Type B pancreatic cell (in vitro differentiated cells): Measurements from ENCODE around the gene SLC25A24. TPM values are rescaled to one million over a fixed set of nuclear protein-coding genes. Genes with fewer than 3 reads are reported as not detected.

ENCODE experiments used
- DNase-seq: peaks from one replicate; pipeline ENCODE4 v3.0.0; 2021; ENCODE audit warnings: mixed read lengths; ENCODE audit not compliant: unreplicated experiment; ENCODE audit errors: extremely low spot score
- H3K27ac Mint-ChIP-seq: 2 replicates; pipeline ENCODE4 v1.8.0; 2021; ENCODE audit warnings: mild to moderate bottlenecking, mixed read lengths
- H3K27me3 Mint-ChIP-seq: 2 replicates; pipeline ENCODE4 v1.8.0; 2021; ENCODE audit warnings: mixed read lengths
- H3K36me3 Mint-ChIP-seq: 2 replicates; pipeline ENCODE4 v1.8.0; 2021; ENCODE audit warnings: mixed read lengths
- H3K4me1 Mint-ChIP-seq: one replicate; pipeline ENCODE4 v1.8.0; 2021; ENCODE audit warnings: mixed read lengths; ENCODE audit not compliant: unreplicated experiment
- H3K4me3 Mint-ChIP-seq: 2 replicates; pipeline ENCODE4 v1.8.0; 2021; ENCODE audit warnings: mild to moderate bottlenecking, mixed read lengths
- H3K9me3 Mint-ChIP-seq: 2 replicates; pipeline ENCODE4 v1.8.0; 2021; ENCODE audit warnings: mixed read lengths
- total RNA-seq: library from RNA; stranded (reverse); gene quantifications from 2 replicates; pipeline ENCODE4 v1.2.1, GENCODE V29; 2021; ENCODE audit warnings: low replicate concordance
- TF ChIP-seq, protein P1 (sequence below): fragments of 200-600 bp; sonication (generic); conservative IDR thresholded peaks from 2 replicates; pipeline ENCODE4 v1.5.0; 2021; ENCODE audit warnings: antibody characterized with exemption, mild to moderate bottlenecking

Gene SLC25A24
- total RNA-seq, 1 donor from 2014 or later: 43.3 TPM

DNA sequence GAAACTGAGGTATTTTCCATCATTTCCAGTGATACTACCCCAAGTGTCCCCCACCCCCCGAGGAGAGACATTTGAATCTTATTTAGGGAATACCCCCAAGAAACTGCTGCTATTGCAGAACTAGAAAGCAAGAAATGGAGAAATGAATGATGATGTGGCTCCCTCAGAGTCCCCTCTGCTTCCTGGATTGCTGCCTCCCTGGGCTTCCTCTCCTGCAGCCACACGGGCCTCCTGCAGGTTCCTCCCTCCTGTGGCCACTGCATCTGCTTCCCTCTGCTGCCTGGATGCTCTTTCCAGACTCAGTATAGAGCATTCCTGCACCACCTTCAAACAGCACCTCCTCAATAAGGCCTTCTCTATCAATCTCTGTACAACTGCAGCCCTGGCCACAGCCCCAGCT, 69.3 kb downstream of the SLC25A24 start:
- H3K4me1 Mint-ChIP-seq: peaks cover 4% of the 10 kb centered on the region
- DNase-seq: no peak
- H3K9me3 Mint-ChIP-seq: peaks cover 5% of the 10 kb centered on the region
- H3K27me3 Mint-ChIP-seq: no peaks in the 10 kb centered on the region
- no peak overlapping the region for H3K27ac Mint-ChIP-seq
- no peak overlapping the region for H3K4me3 Mint-ChIP-seq
- H3K36me3 Mint-ChIP-seq: peaks cover 30% of the 10 kb centered on the region
- TF ChIP-seq, protein P1, sequence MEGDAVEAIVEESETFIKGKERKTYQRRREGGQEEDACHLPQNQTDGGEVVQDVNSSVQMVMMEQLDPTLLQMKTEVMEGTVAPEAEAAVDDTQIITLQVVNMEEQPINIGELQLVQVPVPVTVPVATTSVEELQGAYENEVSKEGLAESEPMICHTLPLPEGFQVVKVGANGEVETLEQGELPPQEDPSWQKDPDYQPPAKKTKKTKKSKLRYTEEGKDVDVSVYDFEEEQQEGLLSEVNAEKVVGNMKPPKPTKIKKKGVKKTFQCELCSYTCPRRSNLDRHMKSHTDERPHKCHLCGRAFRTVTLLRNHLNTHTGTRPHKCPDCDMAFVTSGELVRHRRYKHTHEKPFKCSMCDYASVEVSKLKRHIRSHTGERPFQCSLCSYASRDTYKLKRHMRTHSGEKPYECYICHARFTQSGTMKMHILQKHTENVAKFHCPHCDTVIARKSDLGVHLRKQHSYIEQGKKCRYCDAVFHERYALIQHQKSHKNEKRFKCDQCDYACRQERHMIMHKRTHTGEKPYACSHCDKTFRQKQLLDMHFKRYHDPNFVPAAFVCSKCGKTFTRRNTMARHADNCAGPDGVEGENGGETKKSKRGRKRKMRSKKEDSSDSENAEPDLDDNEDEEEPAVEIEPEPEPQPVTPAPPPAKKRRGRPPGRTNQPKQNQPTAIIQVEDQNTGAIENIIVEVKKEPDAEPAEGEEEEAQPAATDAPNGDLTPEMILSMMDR: no peak

DNA sequence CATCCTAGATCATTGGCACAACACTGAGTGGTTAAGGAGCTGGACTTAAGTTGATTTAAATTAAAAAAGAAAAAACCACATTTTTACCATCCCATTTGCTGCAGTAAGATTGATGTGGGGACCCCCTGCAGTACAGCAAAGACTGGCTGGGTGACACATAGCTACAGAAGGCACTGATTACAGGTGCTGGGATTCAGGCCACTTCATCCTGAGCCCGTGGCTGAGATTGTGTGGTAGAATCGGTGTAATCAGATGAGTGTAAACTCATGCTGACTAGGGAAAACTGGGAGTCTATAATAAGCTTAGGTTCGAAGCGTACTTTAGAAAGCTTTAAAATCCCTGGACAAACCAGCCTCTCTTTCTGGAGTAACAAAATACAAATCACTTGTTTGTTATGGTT, 70.1 kb downstream of the SLC25A24 start:
- H3K9me3 Mint-ChIP-seq: peaks cover 5% of the 10 kb centered on the region
- peaks cover 9% of the 10 kb centered on the region for H3K4me1 Mint-ChIP-seq
- no peak overlapping the region for H3K4me3 Mint-ChIP-seq
- no peak for DNase-seq
- no peak overlapping the region for H3K27ac Mint-ChIP-seq
- H3K36me3 Mint-ChIP-seq: peaks cover 26% of the 10 kb centered on the region
- H3K27me3 Mint-ChIP-seq: no peaks in the 10 kb centered on the region
- TF ChIP-seq, protein P1: no peak

DNA sequence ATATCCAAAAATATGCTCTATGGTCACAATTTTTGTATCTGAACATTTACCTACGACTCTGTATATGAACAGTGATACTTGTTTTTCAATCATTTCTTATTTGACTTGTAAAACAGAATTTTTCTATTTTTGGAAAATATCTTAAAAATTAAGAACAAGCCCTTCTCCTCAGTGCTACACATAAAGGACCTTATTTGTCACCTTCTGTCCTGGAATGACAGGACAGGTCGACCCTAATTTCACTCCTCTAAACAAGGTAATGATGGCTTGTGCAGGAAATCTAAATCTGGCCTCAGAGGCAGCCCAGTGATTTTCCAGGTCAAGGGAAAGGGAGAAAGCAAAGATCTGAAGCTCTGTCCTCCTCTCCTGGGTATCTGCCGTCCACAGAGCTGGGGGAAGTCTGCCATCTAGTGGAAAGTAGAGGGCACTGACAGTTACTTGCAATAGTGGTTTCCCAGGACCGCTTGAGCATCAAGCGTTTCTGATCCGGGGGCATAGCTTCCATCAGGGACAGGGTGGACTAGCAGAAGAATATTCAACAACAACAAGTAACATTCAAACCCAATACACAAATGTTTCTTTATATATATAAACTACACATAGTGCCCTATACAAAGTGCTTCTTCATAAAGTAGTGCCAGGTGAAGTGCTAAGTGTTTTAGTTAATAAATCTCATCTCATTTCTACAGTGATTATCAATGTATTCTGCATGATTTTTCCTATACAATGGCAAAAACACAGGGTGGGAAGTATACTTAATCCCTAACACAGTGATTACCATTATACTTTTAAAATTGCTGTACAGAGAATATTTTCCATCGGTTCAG, 74.6 kb downstream of the SLC25A24 start:
- H3K4me3 Mint-ChIP-seq: no peak overlapping the region
- peak; percentile 74 for DNase-seq
- no peaks in the 10 kb centered on the region for H3K9me3 Mint-ChIP-seq
- TF ChIP-seq, protein P1: peak; percentile 95
- peaks cover 7% of the 10 kb centered on the region for H3K36me3 Mint-ChIP-seq
- H3K4me1 Mint-ChIP-seq: peaks cover 21% of the 10 kb centered on the region
- no peak overlapping the region for H3K27ac Mint-ChIP-seq
- peaks cover 12% of the 10 kb centered on the region for H3K27me3 Mint-ChIP-seq

DNA sequence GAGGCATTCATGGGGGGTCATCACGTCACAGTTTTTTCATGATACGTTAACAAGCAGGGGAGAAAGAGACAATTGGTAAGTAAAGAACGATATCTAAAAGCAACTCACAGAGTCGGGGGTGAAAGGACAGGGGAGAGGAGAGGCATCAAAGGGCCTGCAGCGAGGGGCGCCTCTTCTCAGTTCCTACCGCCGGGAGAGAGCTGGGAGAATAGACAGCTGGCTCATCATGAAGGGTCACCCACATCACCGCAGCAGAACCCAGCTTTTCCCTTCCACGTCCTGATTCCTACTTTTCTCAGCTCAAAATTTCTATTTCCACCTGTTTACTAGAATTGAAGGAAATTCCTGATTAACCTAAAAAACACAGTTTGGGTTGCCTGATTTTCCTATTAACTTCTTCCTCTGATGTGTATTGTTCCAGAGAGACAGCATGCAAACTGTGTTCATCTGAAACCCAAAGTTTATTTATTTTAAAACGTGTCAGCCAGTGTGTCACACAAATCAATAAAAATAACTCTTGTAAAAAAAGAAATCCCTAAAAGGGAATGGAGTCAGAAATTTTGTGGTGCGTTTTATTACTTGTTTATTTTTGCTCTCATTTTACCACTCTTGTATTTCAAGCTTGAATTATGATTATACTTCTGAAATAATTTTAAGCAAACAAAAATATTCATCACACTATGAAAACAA, 75.4 kb downstream of the SLC25A24 start:
- H3K27me3 Mint-ChIP-seq: peaks cover 19% of the 10 kb centered on the region
- no peak overlapping the region for H3K27ac Mint-ChIP-seq
- no peaks in the 10 kb centered on the region for H3K9me3 Mint-ChIP-seq

DNA sequence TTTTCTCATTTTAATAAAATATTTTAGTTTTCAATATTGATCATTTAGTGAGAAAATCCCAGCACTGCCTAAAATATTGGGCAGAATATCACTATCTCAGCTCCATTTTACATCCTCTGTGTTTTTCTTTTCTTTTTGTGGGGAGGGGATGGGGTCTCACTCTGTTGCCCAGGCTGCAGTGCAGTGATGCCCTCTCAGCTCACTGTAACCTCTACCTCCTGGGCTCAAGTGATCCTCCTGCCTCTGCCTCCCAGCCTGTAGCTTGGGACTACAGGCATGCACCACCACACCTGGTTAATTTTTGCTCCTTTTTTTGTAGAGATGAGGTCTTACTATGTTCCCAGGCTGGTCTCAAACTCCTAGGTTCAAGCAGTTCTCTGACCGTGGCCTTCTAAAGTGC, 76.1 kb downstream of the SLC25A24 start:
- Mint-ChIP-seq H3K36me3 (peaks cover 4% of the 10 kb centered on the region), H3K27me3 (peaks cover 24% of the 10 kb centered on the region), H3K9me3 (no peaks in the 10 kb centered on the region), H3K27ac (no peak overlapping the region), H3K4me3 (no peak overlapping the region), H3K4me1 (peaks cover 19% of the 10 kb centered on the region)
- DNase-seq: no peak
- TF ChIP-seq, protein P1: no peak

More for the DNA sequence above, 75.4 kb downstream of the SLC25A24 start:
- no peak overlapping the region for H3K4me3 Mint-ChIP-seq
- DNase-seq: no peak
- peaks cover 7% of the 10 kb centered on the region for H3K36me3 Mint-ChIP-seq
- peaks cover 23% of the 10 kb centered on the region for H3K4me1 Mint-ChIP-seq
- TF ChIP-seq, protein P1: no peak
